OCI-LY1 (cell line): ENCODE measurements around the gene RAPGEF6.

ENCODE experiments used
- H2AFZ ChIP-seq: fragments of 200-600 bp; sonication (generic), shearing (Covaris generic); 2 replicates; pipeline ENCODE4 v1.6.0; 2014; ENCODE audit warnings: antibody characterized with exemption, mild to moderate bottlenecking, low read length
- H3F3A ChIP-seq: fragments of 200-600 bp; sonication (generic), shearing (Covaris generic); 2 replicates; pipeline ENCODE4 v1.6.0; 2014; ENCODE audit warnings: mild to moderate bottlenecking, antibody characterized with exemption, low read length, moderate library complexity; ENCODE audit not compliant: insufficient read depth
- H3K27ac ChIP-seq: fragments of 200-600 bp; sonication (generic); 2 replicates; pipeline ENCODE4 v1.5.1; 2014; ENCODE audit warnings: low read length, mixed run types, mild to moderate bottlenecking, low read depth; ENCODE audit not compliant: poor library complexity, severe bottlenecking
- H3K27me3 ChIP-seq: fragments of 200-600 bp; sonication (generic); 2 replicates; pipeline ENCODE4 v1.6.0; 2014; ENCODE audit warnings: antibody characterized with exemption, mild to moderate bottlenecking, low read length, moderate library complexity; ENCODE audit not compliant: insufficient read depth
- H3K36me3 ChIP-seq: fragments of 200-600 bp; sonication (generic); 2 replicates; pipeline ENCODE4 v1.6.1; 2014; ENCODE audit warnings: mild to moderate bottlenecking, antibody characterized with exemption, low read length, moderate library complexity, mixed read lengths; ENCODE audit not compliant: insufficient read depth
- H3K4me1 ChIP-seq: fragments of 200-600 bp; sonication (generic); 2 replicates; pipeline ENCODE4 v1.5.1; 2014; ENCODE audit warnings: mild to moderate bottlenecking, low read length, moderate library complexity; ENCODE audit not compliant: insufficient read depth, severe bottlenecking
- H3K4me2 ChIP-seq: fragments of 200-600 bp; sonication (generic), shearing (Covaris generic); 2 replicates; pipeline ENCODE4 v1.6.1; 2014; ENCODE audit warnings: low read length
- H3K4me3 ChIP-seq: fragments of 200-600 bp; sonication (generic); 2 replicates; pipeline ENCODE4 v1.5.1; 2014; ENCODE audit warnings: low read length, low read depth, mild to moderate bottlenecking, mixed read lengths; ENCODE audit not compliant: poor library complexity, severe bottlenecking
- H3K79me2 ChIP-seq: fragments of 200-600 bp; shearing (Covaris generic); 2 replicates; pipeline ENCODE4 v1.6.1; 2016; ENCODE audit warnings: mixed run types, low read length, mixed read lengths; ENCODE audit not compliant: insufficient read depth
- H3K9ac ChIP-seq: fragments of 200-600 bp; sonication (generic), shearing (Covaris generic); 2 replicates; pipeline ENCODE4 v1.6.1; 2014; ENCODE audit warnings: mild to moderate bottlenecking, low read length, mixed read lengths
- H3K9me2 ChIP-seq: fragments of 200-600 bp; sonication (generic), shearing (Covaris generic); 2 replicates; pipeline ENCODE4 v1.6.1; 2014; ENCODE audit warnings: low read depth, mild to moderate bottlenecking, low read length, mixed read lengths
- H3K9me3 ChIP-seq: fragments of 200-600 bp; shearing (Covaris generic); 2 replicates; pipeline ENCODE4 v1.6.1; 2014; ENCODE audit warnings: low read length, mixed read lengths
- H4K20me1 ChIP-seq: fragments of 200-600 bp; sonication (generic), shearing (Covaris generic); 2 replicates; pipeline ENCODE4 v1.6.0; 2016; ENCODE audit warnings: mild to moderate bottlenecking, low read length; ENCODE audit not compliant: insufficient read depth
- EZH2 ChIP-seq: fragments of 200-600 bp; sonication (generic), shearing (Covaris generic); IDR thresholded peaks from 2 replicates; pipeline ENCODE4 v1.8.0; 2017; ENCODE audit warnings: borderline replicate concordance, mixed run types, mild to moderate bottlenecking, antibody characterized with exemption, low read length, moderate library complexity, mixed read lengths
- TF ChIP-seq, protein P1 (sequence below): fragments of 200-600 bp; sonication (generic), shearing (Covaris generic); IDR thresholded peaks from 2 replicates; pipeline ENCODE4 v1.5.1; 2017; ENCODE audit warnings: mild to moderate bottlenecking, antibody characterized with exemption, low read length, moderate library complexity, mixed read lengths

The RAPGEF6 gene

DNA sequence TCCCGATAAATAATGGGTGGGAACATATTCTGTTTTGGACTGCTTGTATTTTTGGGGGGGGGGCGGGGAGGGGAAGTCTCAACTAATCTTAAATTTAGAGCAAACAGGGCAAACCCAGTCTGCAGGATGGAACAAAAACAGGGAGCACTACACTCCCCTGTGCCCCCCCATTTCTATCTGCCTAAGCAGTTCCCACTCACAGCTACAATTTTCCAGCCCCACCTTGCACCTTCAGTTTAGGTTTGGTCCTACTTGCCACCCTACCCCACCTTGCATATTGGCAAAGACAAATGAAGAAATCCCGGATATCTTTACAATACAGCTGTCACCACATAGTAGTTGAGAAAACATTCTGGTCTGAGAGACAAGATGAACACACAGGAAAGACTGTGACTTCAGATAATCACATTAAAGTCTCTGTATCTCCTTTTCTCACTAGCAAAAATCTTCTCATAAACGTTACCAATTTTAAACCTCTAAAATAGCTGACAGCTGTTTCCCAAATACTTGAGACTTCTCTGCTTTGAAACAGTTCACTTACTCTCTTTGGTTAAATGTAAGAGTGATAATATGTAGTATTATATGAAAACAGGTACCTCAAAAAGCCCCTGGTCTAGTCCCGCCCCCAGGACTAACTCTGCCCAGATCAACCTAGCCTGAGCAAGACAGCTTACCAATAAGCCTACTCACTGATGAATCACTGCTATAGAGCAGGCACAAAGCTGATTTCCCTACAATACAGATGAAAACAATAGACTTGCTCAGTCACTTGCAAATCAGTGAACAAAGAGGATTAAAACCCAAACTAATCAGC, 5.2 kb upstream of the RAPGEF6 start:
- Histone ChIP-seq H3K4me3 (no peak overlapping the region), H3K79me2 (no peaks in the 10 kb centered on the region), H3K9ac (no peak overlapping the region), H3K36me3 (peaks cover 9% of the 10 kb centered on the region; the same call in 1 of the 2 replicates), H4K20me1 (no peaks in the 10 kb centered on the region), H3K9me3 (no peaks in the 10 kb centered on the region), H3K27me3 (no peaks in the 10 kb centered on the region), H3F3A (no peaks in the 10 kb centered on the region), H3K9me2 (no peaks in the 10 kb centered on the region), H3K4me2 (no peak overlapping the region), H2AFZ (no peak overlapping the region), H3K27ac (peak overlapping the region; percentile 20), H3K4me1 (peaks cover 30% of the 10 kb centered on the region)
- no peak for TF ChIP-seq EZH2
- TF ChIP-seq, protein P1, sequence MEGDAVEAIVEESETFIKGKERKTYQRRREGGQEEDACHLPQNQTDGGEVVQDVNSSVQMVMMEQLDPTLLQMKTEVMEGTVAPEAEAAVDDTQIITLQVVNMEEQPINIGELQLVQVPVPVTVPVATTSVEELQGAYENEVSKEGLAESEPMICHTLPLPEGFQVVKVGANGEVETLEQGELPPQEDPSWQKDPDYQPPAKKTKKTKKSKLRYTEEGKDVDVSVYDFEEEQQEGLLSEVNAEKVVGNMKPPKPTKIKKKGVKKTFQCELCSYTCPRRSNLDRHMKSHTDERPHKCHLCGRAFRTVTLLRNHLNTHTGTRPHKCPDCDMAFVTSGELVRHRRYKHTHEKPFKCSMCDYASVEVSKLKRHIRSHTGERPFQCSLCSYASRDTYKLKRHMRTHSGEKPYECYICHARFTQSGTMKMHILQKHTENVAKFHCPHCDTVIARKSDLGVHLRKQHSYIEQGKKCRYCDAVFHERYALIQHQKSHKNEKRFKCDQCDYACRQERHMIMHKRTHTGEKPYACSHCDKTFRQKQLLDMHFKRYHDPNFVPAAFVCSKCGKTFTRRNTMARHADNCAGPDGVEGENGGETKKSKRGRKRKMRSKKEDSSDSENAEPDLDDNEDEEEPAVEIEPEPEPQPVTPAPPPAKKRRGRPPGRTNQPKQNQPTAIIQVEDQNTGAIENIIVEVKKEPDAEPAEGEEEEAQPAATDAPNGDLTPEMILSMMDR: no peak

GRCh38 chr5:131639148-131639547, 4.1 kb upstream of the RAPGEF6 start:
- Histone ChIP-seq H2AFZ (no peak overlapping the region), H3K4me3 (no peak overlapping the region), H3K4me1 (peaks cover 30% of the 10 kb centered on the region), H3K9ac (no peak overlapping the region), H3K9me2 (no peaks in the 10 kb centered on the region), H4K20me1 (no peaks in the 10 kb centered on the region), H3F3A (no peaks in the 10 kb centered on the region), H3K9me3 (no peaks in the 10 kb centered on the region), H3K27ac (no peak overlapping the region), H3K79me2 (peaks cover 5% of the 10 kb centered on the region), H3K27me3 (no peaks in the 10 kb centered on the region), H3K36me3 (peaks cover 4% of the 10 kb centered on the region; the same call in 1 of the 2 replicates), H3K4me2 (no peak overlapping the region)
- TF ChIP-seq, protein P1: no peak
- TF ChIP-seq EZH2: no peak

DNA sequence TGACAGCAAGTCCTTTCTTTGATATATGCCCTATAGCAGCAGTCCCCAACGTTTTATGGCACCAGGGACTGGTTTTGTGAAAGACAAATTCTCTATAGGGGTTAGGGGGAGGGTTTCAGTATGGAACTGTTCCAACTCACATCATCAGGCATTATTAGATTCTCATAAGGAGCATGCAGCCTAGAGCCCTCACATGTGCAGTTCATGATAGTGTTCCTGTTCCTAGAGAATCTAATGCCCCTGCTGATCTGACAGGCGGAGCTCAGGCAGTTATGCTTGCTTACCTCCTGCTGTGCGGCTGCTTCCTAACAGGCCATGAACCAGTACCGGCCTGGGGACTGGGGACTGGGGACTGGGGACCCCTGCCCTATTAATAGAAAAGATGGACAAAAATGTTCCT, 2.7 kb upstream of the RAPGEF6 start:
- no peak overlapping the region for H3K9ac ChIP-seq
- peaks cover 6% of the 10 kb centered on the region; the same call in 1 of the 2 replicates for H3K36me3 ChIP-seq
- H3K4me2 ChIP-seq: no peak overlapping the region
- H3K9me2 ChIP-seq: no peaks in the 10 kb centered on the region
- no peaks in the 10 kb centered on the region for H4K20me1 ChIP-seq
- TF ChIP-seq EZH2: no peak
- TF ChIP-seq, protein P1: no peak
- H3K9me3 ChIP-seq: no peaks in the 10 kb centered on the region
- no peak overlapping the region for H3K4me3 ChIP-seq
- H3K4me1 ChIP-seq: peaks cover 35% of the 10 kb centered on the region
- H3K27ac ChIP-seq: no peak overlapping the region
- H3F3A ChIP-seq: no peaks in the 10 kb centered on the region
- H2AFZ ChIP-seq: no peak overlapping the region
- no peaks in the 10 kb centered on the region for H3K27me3 ChIP-seq
- peaks cover 20% of the 10 kb centered on the region for H3K79me2 ChIP-seq
